ENCODE data around the gene C19orf85.

C19orf85 gene

DNA sequence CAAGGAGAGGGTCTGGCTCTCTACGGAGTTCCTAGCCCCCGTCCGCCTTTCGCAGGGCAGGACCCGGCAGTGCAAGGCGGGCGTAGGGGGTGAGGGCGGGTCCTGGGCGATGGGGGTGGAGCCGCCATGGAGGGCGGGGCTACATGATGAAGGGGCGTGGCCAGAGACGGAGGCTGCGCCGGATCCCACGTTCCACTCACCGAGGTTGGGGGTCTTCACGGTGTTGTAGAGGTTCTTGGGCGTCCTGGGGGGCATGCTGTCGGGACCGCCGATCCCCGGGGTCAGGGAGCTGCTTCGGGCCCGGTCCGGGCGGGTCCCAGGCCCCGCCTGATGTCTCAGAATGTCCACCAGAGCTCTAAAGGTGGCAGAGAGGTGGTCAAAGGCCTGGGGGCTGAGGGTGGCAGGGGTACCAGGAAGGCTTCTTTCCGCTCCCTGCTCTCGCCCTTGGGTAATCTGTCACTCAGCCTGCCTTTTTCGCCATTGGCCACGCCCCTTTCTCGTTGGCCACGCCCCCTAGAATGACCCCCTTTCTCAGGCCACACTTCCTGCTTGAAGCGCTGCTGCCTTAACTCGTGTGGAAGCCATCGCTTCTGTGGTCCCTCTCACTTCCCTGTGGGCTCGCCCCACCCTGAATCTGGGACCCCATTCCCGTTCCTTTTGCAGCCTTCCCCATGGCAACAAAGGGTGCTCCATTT, 24.0 kb downstream of the C19orf85 start (continued):
- TF ChIP-seq, protein P1, sequence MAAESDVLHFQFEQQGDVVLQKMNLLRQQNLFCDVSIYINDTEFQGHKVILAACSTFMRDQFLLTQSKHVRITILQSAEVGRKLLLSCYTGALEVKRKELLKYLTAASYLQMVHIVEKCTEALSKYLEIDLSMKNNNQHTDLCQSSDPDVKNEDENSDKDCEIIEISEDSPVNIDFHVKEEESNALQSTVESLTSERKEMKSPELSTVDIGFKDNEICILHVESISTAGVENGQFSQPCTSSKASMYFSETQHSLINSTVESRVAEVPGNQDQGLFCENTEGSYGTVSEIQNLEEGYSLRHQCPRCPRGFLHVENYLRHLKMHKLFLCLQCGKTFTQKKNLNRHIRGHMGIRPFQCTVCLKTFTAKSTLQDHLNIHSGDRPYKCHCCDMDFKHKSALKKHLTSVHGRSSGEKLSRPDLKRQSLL (tag by site-specific recombination; IDR thresholded peaks at IDR 0.05), result no peak
- TF ChIP-seq, protein P2, sequence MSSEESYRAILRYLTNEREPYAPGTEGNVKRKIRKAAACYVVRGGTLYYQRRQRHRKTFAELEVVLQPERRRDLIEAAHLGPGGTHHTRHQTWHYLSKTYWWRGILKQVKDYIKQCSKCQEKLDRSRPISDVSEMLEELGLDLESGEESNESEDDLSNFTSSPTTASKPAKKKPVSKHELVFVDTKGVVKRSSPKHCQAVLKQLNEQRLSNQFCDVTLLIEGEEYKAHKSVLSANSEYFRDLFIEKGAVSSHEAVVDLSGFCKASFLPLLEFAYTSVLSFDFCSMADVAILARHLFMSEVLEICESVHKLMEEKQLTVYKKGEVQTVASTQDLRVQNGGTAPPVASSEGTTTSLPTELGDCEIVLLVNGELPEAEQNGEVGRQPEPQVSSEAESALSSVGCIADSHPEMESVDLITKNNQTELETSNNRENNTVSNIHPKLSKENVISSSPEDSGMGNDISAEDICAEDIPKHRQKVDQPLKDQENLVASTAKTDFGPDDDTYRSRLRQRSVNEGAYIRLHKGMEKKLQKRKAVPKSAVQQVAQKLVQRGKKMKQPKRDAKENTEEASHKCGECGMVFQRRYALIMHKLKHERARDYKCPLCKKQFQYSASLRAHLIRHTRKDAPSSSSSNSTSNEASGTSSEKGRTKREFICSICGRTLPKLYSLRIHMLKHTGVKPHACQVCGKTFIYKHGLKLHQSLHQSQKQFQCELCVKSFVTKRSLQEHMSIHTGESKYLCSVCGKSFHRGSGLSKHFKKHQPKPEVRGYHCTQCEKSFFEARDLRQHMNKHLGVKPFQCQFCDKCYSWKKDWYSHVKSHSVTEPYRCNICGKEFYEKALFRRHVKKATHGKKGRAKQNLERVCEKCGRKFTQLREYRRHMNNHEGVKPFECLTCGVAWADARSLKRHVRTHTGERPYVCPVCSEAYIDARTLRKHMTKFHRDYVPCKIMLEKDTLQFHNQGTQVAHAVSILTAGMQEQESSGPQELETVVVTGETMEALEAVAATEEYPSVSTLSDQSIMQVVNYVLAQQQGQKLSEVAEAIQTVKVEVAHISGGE (tag by site-specific recombination; conservative IDR thresholded peaks at IDR 0.05; ENCODE audit: low read depth), result no peak
- TF ChIP-seq ZEB2 (tag by site-specific recombination; IDR thresholded peaks at IDR 0.05), result no peak
- no peak for TF ChIP-seq ZNF623 (tag by site-specific recombination; IDR thresholded peaks at IDR 0.05)
- TF ChIP-seq KLF8 (tag by site-specific recombination; IDR thresholded peaks at IDR 0.05), result 0 out of 2 replicates have a peak, but pooled peaks have one; percentile 17
- TF ChIP-seq ZFP69B (tag by site-specific recombination; IDR thresholded peaks at IDR 0.05), result no peak
- TF ChIP-seq ZNF747 (tag by site-specific recombination; IDR thresholded peaks at IDR 0.05), result no peak
- TF ChIP-seq, protein P3, sequence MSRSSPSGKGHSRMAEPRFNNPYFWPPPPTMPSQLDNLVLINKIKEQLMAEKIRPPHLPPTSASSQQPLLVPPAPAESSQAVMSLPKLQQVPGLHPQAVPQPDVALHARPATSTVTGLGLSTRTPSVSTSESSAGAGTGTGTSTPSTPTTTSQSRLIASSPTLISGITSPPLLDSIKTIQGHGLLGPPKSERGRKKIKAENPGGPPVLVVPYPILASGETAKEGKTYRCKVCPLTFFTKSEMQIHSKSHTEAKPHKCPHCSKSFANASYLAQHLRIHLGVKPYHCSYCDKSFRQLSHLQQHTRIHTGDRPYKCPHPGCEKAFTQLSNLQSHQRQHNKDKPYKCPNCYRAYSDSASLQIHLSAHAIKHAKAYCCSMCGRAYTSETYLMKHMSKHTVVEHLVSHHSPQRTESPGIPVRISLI (tag by site-specific recombination; IDR thresholded peaks at IDR 0.05), result no peak
- TF ChIP-seq SP2 (tag by site-specific recombination; IDR thresholded peaks at IDR 0.05), result peak; percentile 51

DNA sequence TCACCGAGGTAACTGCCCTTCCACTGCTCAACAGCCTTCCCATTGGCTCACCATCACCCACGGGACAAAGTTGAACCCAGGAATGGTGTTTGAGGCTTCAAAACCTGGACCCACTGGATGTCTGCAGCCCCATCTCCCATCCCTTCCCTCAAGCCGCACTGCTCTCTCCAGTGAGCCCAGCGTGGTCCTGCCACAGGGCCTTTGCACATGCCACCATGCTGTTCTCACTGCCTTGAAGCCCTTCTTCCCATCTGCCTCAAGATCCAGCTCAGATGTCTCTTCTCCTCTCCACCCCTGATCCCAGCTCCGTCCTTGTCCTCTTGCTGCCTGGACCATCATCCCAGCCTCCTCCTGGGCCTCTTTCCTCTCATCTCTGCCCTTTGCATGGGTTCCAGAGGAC, 25.5 kb downstream of the C19orf85 start:
- ChIA-PET POLR2A (interaction anchor here (0.6 kb wide), 1 partner anchor 1377 kb away, joined by 5 read pairs; no protein-coding TSS in a partner anchor), CTCF (interaction anchor here (1.8 kb wide), 1 partner anchor 65 kb away, joined by 7 read pairs; no protein-coding TSS in a partner anchor)
- Histone ChIP-seq H3K4me1 (ENCODE audit: control insufficient read depth, insufficient read depth, low read length) (peaks cover 3% of the 10 kb centered on the region; the same call in 1 of the 2 replicates), H3K27ac (ENCODE audit: extremely low read depth, low read depth, low read length) (no peak overlapping the region), H3K4me3 (ENCODE audit: low read depth, low read length) (no peak overlapping the region), H3K36me3 (ENCODE audit: control insufficient read depth in 2 of 2, insufficient read depth in 1 of 2, low read length in 2 of 2) (no peaks in the 10 kb centered on the region), H3K9me3 (ENCODE audit: control insufficient read depth, insufficient read depth, low read depth, low read length) (no peaks in the 10 kb centered on the region)
- TF ChIP-seq ZNF623 (tag by site-specific recombination; IDR thresholded peaks at IDR 0.05) (peak; percentile 100), SP2 (tag by site-specific recombination; IDR thresholded peaks at IDR 0.05) (no peak), ZNF768 (tag by site-specific recombination; IDR thresholded peaks at IDR 0.05) (peak; percentile 7; the same call in 1 of the 2 replicates), SP3 (tag by site-specific recombination; IDR thresholded peaks at IDR 0.05) (no peak), KLF8 (tag by site-specific recombination; IDR thresholded peaks at IDR 0.05) (0 out of 2 replicates have a peak, but pooled peaks have one; percentile 31)
- TF ChIP-seq, protein P4, sequence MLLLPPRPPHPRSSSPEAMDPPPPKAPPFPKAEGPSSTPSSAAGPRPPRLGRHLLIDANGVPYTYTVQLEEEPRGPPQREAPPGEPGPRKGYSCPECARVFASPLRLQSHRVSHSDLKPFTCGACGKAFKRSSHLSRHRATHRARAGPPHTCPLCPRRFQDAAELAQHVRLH (tag by site-specific recombination; IDR thresholded peaks at IDR 0.05), result 0 out of 2 replicates have a peak, but pooled peaks have one; percentile 28
- TF ChIP-seq, protein P5, sequence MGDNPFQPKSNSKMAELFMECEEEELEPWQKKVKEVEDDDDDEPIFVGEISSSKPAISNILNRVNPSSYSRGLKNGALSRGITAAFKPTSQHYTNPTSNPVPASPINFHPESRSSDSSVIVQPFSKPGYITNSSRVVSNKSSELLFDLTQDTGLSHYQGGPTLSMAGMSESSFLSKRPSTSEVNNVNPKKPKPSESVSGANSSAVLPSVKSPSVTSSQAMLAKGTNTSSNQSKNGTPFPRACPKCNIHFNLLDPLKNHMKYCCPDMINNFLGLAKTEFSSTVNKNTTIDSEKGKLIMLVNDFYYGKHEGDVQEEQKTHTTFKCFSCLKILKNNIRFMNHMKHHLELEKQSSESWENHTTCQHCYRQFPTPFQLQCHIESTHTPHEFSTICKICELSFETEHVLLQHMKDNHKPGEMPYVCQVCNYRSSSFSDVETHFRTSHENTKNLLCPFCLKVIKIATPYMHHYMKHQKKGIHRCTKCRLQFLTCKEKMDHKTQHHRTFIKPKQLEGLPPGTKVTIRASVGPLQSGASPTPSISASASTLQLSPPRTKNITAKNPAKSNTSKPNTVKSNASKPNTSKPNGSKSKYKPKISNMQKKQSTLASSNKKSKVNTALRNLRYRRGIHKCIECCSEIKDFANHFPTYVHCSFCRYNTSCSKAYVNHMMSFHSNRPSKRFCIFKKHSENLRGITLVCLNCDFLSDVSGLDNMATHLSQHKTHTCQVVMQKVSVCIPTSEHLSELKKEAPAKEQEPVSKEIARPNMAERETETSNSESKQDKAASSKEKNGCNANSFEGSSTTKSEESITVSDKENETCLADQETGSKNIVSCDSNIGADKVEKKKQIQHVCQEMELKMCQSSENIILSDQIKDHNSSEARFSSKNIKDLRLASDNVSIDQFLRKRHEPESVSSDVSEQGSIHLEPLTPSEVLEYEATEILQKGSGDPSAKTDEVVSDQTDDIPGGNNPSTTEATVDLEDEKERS (tag by site-specific recombination; IDR thresholded peaks at IDR 0.05), result peak; percentile 58; the same call in 1 of the 2 replicates
